Measurements from ENCODE around the gene LIFR. TPM values are rescaled to one million over a fixed set of nuclear protein-coding genes. Genes with fewer than 3 reads are reported as not detected.

Gene LIFR
- total RNA-seq, 1 donor from 2014 or later = 16.0 TPM

DNA sequence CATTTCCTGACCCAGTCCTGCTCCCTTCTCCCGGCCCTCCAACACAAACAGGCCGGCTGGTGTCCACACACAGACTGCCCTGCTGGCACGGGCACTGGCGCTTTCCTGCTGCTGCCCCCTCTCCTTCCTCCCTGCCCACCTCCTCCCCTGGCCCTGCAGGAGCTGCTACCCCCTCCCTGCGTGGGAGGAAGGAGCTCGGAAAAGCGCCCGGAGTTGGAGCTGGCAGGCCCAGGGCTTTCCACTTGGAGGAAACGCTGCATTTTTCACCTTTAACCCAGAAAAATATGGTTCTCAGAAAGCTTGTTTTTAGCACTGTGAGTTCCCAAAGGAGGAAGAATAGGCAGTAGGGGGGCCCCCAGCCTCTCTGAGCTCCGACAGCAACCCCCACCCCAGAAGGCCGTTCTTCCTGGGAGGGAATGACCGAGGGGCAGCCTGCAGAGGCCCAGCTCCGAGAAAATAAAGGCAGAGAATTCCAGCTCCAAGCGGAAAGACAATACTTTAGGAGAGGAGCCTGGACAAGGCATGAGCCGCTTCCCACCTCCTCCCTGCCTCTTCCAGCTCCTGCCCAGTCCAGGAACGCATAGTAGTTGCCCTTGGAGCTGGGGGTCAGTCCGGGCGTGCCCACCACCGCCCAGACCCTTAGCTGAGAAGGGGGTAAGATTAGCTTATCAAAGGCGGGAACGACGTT, 88.9 kb downstream of the LIFR start:
- Histone ChIP-seq H3K79me2 (ENCODE audit: insufficient read depth, low read length) (no peaks in the 10 kb centered on the region), H3K9ac (ENCODE audit: low read length) (peak overlapping the region; percentile 68), H4K20me1 (ENCODE audit: insufficient read depth, low read length) (no peaks in the 10 kb centered on the region), H2AFZ (ENCODE audit: low read depth, low read length) (peak overlapping the region; percentile 71), H3K4me3 (ENCODE audit: insufficient read depth, low read depth, low read length) (peak overlapping the region; percentile 26), H3K4me1 (ENCODE audit: insufficient read depth, low read length) (peaks cover 54% of the 10 kb centered on the region), H3K27ac (ENCODE audit: low read depth, low read length) (peak overlapping the region; percentile 85), H3K9me3 (ENCODE audit: insufficient read depth, low read depth, low read length) (no peaks in the 10 kb centered on the region), H3K36me3 (ENCODE audit: insufficient read depth, low read length) (no peaks in the 10 kb centered on the region), H3K4me2 (ENCODE audit: low read length) (peak overlapping the region; percentile 78), H3K27me3 (ENCODE audit: insufficient read depth, low read length) (no peaks in the 10 kb centered on the region)
- FAIRE-seq = no peak
- peaks cover 7% of the 10 kb centered on the region for H3K27me3 Mint-ChIP-seq (ENCODE audit: low read depth, unreplicated experiment)
- DNase-seq (ENCODE audit: low read depth) = peak; percentile 43
- peaks cover 3% of the 10 kb centered on the region for H3K36me3 Mint-ChIP-seq (ENCODE audit: low read depth, unreplicated experiment)
- peaks cover 3% of the 10 kb centered on the region for H3K9me3 Mint-ChIP-seq (ENCODE audit: unreplicated experiment)
- no peak overlapping the region for H3K4me3 Mint-ChIP-seq (ENCODE audit: unreplicated experiment)
- TF ChIP-seq EZH2 (IDR thresholded peaks at IDR 0.05; ENCODE audit: insufficient read depth, low read length) = no peak
- TF ChIP-seq, protein P1, sequence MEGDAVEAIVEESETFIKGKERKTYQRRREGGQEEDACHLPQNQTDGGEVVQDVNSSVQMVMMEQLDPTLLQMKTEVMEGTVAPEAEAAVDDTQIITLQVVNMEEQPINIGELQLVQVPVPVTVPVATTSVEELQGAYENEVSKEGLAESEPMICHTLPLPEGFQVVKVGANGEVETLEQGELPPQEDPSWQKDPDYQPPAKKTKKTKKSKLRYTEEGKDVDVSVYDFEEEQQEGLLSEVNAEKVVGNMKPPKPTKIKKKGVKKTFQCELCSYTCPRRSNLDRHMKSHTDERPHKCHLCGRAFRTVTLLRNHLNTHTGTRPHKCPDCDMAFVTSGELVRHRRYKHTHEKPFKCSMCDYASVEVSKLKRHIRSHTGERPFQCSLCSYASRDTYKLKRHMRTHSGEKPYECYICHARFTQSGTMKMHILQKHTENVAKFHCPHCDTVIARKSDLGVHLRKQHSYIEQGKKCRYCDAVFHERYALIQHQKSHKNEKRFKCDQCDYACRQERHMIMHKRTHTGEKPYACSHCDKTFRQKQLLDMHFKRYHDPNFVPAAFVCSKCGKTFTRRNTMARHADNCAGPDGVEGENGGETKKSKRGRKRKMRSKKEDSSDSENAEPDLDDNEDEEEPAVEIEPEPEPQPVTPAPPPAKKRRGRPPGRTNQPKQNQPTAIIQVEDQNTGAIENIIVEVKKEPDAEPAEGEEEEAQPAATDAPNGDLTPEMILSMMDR (IDR thresholded peaks at IDR 0.05; ENCODE audit: insufficient read depth, low read depth, low read length) = no peak
- H3K4me1 Mint-ChIP-seq (ENCODE audit: low read depth, unreplicated experiment) = peaks cover 23% of the 10 kb centered on the region
- H3K27ac Mint-ChIP-seq (ENCODE audit: unreplicated experiment) = peak overlapping the region; percentile 66

DNA sequence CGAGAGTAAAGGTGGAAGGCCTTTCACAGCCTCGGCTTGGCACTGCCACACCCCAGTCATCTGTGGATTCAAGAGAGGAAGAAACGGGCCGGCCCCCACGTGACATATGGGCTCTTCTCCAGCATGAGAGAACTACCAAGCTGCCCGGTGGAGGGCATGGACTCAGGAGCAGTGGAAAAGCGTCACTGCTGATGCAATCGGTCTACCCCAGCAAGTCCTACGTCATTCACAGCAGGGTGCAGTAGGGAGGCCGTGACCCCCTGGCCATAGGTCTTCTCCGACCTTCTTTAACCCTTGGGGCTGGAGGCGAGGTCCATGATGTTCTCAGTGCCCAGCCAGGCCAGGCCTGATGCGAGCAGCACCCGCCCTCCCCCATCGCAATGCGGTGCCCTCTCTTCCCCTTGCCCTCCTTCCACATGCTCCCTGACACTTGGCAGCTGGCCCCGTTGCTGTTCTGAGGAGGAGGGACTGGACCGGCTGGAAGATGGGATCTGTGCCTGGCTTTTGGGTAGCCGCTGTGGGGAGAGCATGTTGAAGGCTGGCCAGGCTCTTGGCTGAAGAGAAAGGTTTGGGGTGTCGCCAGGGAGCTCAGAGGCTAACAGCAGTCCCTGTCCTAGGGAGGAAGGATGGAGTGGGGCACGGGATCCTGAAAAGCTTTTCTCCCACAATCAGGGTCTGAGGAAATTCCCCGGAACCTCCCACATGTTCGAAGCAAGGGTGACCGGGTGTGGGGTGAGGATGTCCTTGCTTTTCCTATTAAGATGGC, 89.8 kb downstream of the LIFR start:
- H3K4me3 ChIP-seq (ENCODE audit: insufficient read depth, low read depth, low read length) = no peak overlapping the region
- no peaks in the 10 kb centered on the region for H3K27me3 ChIP-seq (ENCODE audit: insufficient read depth, low read length)
- peaks cover 54% of the 10 kb centered on the region for H3K4me1 ChIP-seq (ENCODE audit: insufficient read depth, low read length)
- H3K27ac ChIP-seq (ENCODE audit: low read depth, low read length) = no peak overlapping the region
- DNase-seq (ENCODE audit: low read depth) (no peak), FAIRE-seq (no peak)
- peaks cover 3% of the 10 kb centered on the region for H3K36me3 Mint-ChIP-seq (ENCODE audit: low read depth, unreplicated experiment)
- H2AFZ ChIP-seq (ENCODE audit: low read depth, low read length) = peak overlapping the region; percentile 71
- peak overlapping the region; percentile 78 for H3K4me2 ChIP-seq (ENCODE audit: low read length)
- peak overlapping the region; percentile 47 for H3K27ac Mint-ChIP-seq (ENCODE audit: unreplicated experiment)
- H3K79me2 ChIP-seq (ENCODE audit: insufficient read depth, low read length) = no peaks in the 10 kb centered on the region
- H3K36me3 ChIP-seq (ENCODE audit: insufficient read depth, low read length) = no peaks in the 10 kb centered on the region
- no peak for TF ChIP-seq EZH2 (IDR thresholded peaks at IDR 0.05; ENCODE audit: insufficient read depth, low read length)
- TF ChIP-seq, protein P1 (IDR thresholded peaks at IDR 0.05; ENCODE audit: insufficient read depth, low read depth, low read length) = no peak
- no peaks in the 10 kb centered on the region for H4K20me1 ChIP-seq (ENCODE audit: insufficient read depth, low read length)
- no peaks in the 10 kb centered on the region for H3K9me3 ChIP-seq (ENCODE audit: insufficient read depth, low read depth, low read length)
- H3K9me3 Mint-ChIP-seq (ENCODE audit: unreplicated experiment) = peaks cover 3% of the 10 kb centered on the region
- peaks cover 6% of the 10 kb centered on the region for H3K27me3 Mint-ChIP-seq (ENCODE audit: low read depth, unreplicated experiment)
- no peak overlapping the region for H3K4me3 Mint-ChIP-seq (ENCODE audit: unreplicated experiment)
- H3K9ac ChIP-seq (ENCODE audit: low read length) = peak overlapping the region; percentile 68
- peaks cover 28% of the 10 kb centered on the region for H3K4me1 Mint-ChIP-seq (ENCODE audit: low read depth, unreplicated experiment)
